HepG2 (cell line): ENCODE data around the gene PKP3. TPM values are rescaled to one million over a fixed set of nuclear protein-coding genes. Genes with fewer than 3 reads are reported as not detected.
A peak's percentile ranks its signal among the peaks of the same experiment; 100 is the strongest.

ENCODE experiments used
- ATF2 ChIP-seq: sonication (generic); formaldehyde crosslinking; IDR thresholded peaks from 2 replicates; pipeline ENCODE4 v1.4.0; 2020; ENCODE audit warnings: missing genetic modification reagents
- CCAR2 ChIP-seq: fragments of 200-400 bp; formaldehyde crosslinking; optimal IDR thresholded peaks from 2 replicates; pipeline ENCODE3; 2018; ENCODE audit warnings: low read depth, mild to moderate bottlenecking, low read length, moderate library complexity
- DZIP1 ChIP-seq: sonication (generic); formaldehyde crosslinking; IDR thresholded peaks from 2 replicates; pipeline ENCODE4 v1.5.0; 2020; ENCODE audit warnings: mild to moderate bottlenecking, missing genetic modification reagents
- HIVEP1 ChIP-seq: sonication (generic); formaldehyde crosslinking; IDR thresholded peaks from 2 replicates; pipeline ENCODE4 v1.4.0; 2020; ENCODE audit warnings: mild to moderate bottlenecking, missing genetic modification reagents
- HMG20A ChIP-seq: IDR thresholded peaks from 2 replicates; pipeline ENCODE4 v1.6.1; 2016; ENCODE audit warnings: borderline replicate concordance
- KLF9 ChIP-seq: IDR thresholded peaks from 2 replicates; pipeline ENCODE4 v1.6.1; 2016; ENCODE audit warnings: low read depth
- KMT2A ChIP-seq: sonication (generic); formaldehyde crosslinking; IDR thresholded peaks from 2 replicates; pipeline ENCODE4 v1.4.0; 2020; ENCODE audit warnings: missing genetic modification reagents
- MEIS2 ChIP-seq: sonication (generic); formaldehyde crosslinking; IDR thresholded peaks from 2 replicates; pipeline ENCODE4 v1.9.0; 2021; ENCODE audit warnings: mild to moderate bottlenecking, missing genetic modification reagents
- NBN ChIP-seq: fragments of 450-650 bp; conservative IDR thresholded peaks from 2 replicates; pipeline ENCODE4 v1.6.1; 2017
- STAT6 ChIP-seq: sonication (generic); formaldehyde crosslinking; IDR thresholded peaks from 2 replicates; pipeline ENCODE4 v1.4.0; 2020; ENCODE audit warnings: missing genetic modification reagents, mild to moderate bottlenecking, borderline replicate concordance
- TFDP2 ChIP-seq: sonication (generic); formaldehyde crosslinking; IDR thresholded peaks from 2 replicates; pipeline ENCODE4 v1.4.0; 2020; ENCODE audit warnings: missing genetic modification reagents
- ZBTB3 ChIP-seq: sonication (generic); formaldehyde crosslinking; IDR thresholded peaks from 2 replicates; pipeline ENCODE4 v1.4.0; 2020; ENCODE audit warnings: low read depth, mild to moderate bottlenecking, moderate library complexity, missing genetic modification reagents, borderline replicate concordance
- ZIK1 ChIP-seq: sonication (generic); formaldehyde crosslinking; IDR thresholded peaks from 2 replicates; pipeline ENCODE4 v1.5.0; 2020; ENCODE audit warnings: mild to moderate bottlenecking, low read depth, missing genetic modification reagents, borderline replicate concordance
- ZMYM4 ChIP-seq: sonication (generic); formaldehyde crosslinking; IDR thresholded peaks from 2 replicates; pipeline ENCODE4 v1.8.1; 2023; ENCODE audit warnings: mild to moderate bottlenecking, missing genetic modification reagents
- ZNF510 ChIP-seq: sonication (generic); formaldehyde crosslinking; IDR thresholded peaks from 2 replicates; pipeline ENCODE4 v1.4.0; 2020; ENCODE audit warnings: low read depth, mild to moderate bottlenecking, missing genetic modification reagents
- ZNF574 ChIP-seq: sonication (generic); formaldehyde crosslinking; IDR thresholded peaks from 2 replicates; pipeline ENCODE4 v1.4.0; 2020; ENCODE audit warnings: missing genetic modification reagents
- ZNF839 ChIP-seq: sonication (generic); formaldehyde crosslinking; IDR thresholded peaks from 2 replicates; pipeline ENCODE4 v1.4.0; 2020; ENCODE audit warnings: missing genetic modification reagents, mild to moderate bottlenecking, borderline replicate concordance
- polyA plus RNA-seq, 8 experiments: library from polyadenylated mRNA; depleted of rRNA in 3 of 8; stranded (reverse) in 7 of 8; unstranded in 1 of 8; fragments of >200 nt; fragmentation: Illumina TruSeq in 4 of 8; extraction: Trizol in 4 of 8; gene quantifications; 2 replicates each; pipeline versions ENCODE4 v1.2.1 to v1.2.3, GENCODE V29; 2011 to 2016; ENCODE audit warnings: low read depth in 4 of 8, missing spikeins in 1 of 8, mixed read lengths in 1 of 8; ENCODE audit not compliant: insufficient read depth in 1 of 8
- total RNA-seq, 5 experiments: library from RNA; depleted of rRNA; stranded (reverse); fragments of >200 nt; fragmentation: Illumina TruSeq; extraction: Trizol; gene quantifications; 2 replicates each; pipeline ENCODE4 v1.2.3, GENCODE V29; 2016; ENCODE audit warnings: low read depth in 1 of 5

The PKP3 gene
- total and polyA plus RNA-seq, 2 of the 13 experiments (the other 11 are each of a cell fraction or from before 2014, with no cell fraction given) = 18.0 to 28.7 TPM

- TF ChIP-seq ZIK1 (CRISPR knock-in tag) (no peak; the same call in 1 of the 2 replicates), DZIP1 (CRISPR knock-in tag) (no peak), ATF2 (CRISPR knock-in tag) (peak; percentile 64), NBN (no peak), ZBTB3 (CRISPR knock-in tag) (peak; percentile 61; the same call in 1 of the 2 replicates), KLF9 (CRISPR knock-in tag) (no peak), HMG20A (CRISPR knock-in tag) (peak; percentile 57), MEIS2 (CRISPR knock-in tag) (no peak), KMT2A (CRISPR knock-in tag) (no peak), ZMYM4 (CRISPR knock-in tag) (peak; percentile 65; the same call in 1 of the 2 replicates), STAT6 (CRISPR knock-in tag) (no peak), ZNF574 (no peak; the same call in 1 of the 2 replicates), HIVEP1 (peak; percentile 70; the same call in 1 of the 2 replicates), ZNF839 (CRISPR knock-in tag) (no peak; the same call in 1 of the 2 replicates), TFDP2 (peak; percentile 56; the same call in 1 of the 2 replicates), CCAR2 (no peak), ZNF510 (peak; percentile 72; the same call in 1 of the 2 replicates)
Observed at GRCh38 chr11:355581-356458, 38.2 kb upstream of the PKP3 start (continued).
